HG02610 (cell line): ENCODE results near the gene EDDM3A.
A peak's percentile ranks its signal among the peaks of the same experiment; 100 is the strongest.

ENCODE experiments used
- ATAC-seq: cut with Tn5 transposase; IDR thresholded peaks from one replicate; pipeline ENCODE4 v1.9.1; 2021; ENCODE audit warnings: mild to moderate bottlenecking, moderate library complexity; ENCODE audit not compliant: unreplicated experiment

The EDDM3A gene

DNA sequence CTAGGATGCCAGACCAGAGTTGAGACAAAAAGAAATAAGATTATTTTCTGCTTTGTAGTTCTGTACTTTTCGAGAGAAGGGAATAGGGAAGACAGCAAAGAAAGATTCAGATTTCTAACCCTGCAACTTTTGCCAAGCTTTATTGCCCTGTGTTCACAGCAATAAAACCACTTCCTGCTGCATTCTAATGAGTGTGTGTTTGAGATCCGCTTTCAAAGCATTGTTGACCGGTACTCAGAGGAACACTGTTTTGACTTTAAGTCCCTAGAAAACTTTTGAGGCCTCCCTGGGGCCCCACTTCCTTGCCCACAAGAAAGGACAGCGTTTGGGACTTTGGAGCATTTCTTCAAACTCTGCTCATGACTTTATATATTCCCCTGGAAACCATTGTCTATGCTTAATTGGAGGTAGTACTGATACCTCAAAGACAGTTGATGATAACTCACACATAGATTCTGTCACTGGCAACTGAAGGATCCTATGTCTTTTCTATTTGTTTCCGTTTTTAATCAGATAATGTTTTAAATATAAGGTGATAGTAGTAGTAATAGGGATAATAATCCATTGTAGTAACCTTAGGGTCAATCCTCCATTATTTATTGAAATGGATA, 36.7 kb downstream of the EDDM3A start:
- peak; percentile 45 for ATAC-seq

GRCh38 chr14:20787025-20787424, 41.3 kb downstream of the EDDM3A start:
- ATAC-seq, result no peak

DNA sequence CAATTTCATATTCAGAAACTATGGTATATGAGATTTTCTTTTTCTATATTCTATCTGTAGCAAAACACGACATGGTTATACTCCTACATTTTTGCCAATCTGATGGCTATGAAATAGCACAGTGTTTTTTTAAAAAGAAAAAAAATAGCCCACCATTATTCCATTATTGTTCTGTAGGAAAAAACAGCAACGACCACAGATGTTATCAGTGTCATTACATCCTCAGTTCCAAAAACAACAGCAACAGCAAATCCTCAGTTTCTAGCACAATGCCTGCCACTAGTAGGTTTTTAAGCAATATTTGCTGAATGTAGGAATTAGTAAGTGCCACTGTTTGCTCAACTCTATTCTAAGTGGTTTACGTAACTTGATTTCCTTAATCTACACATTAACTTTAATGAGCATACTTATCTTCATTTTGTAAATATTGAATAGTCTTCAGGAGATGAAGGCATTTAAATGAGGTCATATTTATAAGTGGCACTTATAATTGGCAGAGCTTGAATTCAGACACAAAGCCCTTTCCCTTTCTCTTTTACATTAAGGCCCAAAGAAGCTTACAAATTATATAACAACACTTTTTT, 43.6 kb downstream of the EDDM3A start:
- no peak for ATAC-seq

DNA sequence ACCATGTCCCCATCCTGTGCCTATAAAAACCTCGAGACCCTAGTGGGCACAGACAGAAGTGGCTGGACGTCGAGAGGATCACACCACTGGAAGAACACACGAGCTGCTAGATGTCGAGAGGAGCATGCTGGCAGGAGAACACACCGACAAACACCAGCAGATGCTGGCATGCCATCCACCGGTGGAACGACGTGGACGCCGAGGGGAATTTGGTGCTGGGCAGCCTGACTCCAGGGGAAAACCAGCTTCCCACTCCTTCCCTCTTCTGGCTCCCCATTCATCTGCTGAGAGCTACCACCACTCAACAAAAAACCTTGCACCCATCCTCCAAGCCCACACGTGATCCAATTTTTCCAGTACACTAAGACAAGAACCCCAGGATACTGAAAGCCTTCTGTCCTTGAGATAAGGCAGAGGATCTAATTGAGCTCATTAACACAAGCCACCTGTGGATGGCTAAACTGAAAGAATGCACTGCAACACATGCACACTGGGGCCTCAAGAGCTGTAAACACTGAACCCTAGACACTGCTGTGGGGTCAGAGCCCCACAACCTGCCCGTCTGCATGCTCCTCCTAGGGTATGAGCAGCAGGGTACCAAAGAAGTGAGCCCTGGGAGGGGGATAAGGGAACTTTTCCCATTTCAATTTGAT, 44.9 kb downstream of the EDDM3A start:
- ATAC-seq, result no peak

GRCh38 chr14:20791187-20791586, 45.5 kb downstream of the EDDM3A start:
- no peak for ATAC-seq

DNA sequence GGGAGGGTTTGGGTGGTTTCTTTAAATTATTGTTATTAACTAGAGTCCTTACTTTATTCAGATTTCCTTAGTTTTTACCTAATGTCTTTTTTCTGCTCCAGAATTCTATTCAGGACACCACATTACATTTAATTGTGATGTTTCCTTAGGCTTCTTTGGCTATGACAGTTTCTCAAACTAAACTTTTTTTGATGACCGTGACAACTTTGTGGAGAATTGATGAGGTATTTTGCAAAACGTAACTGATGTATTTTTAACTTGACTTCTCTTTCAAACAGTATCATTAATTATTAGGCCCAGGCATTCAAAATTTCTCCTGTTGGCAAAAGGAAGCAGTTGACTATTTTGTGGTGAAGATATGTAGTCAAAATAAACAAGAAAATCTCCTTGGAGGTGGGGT, 45.9 kb downstream of the EDDM3A start:
- ATAC-seq, result no peak

DNA sequence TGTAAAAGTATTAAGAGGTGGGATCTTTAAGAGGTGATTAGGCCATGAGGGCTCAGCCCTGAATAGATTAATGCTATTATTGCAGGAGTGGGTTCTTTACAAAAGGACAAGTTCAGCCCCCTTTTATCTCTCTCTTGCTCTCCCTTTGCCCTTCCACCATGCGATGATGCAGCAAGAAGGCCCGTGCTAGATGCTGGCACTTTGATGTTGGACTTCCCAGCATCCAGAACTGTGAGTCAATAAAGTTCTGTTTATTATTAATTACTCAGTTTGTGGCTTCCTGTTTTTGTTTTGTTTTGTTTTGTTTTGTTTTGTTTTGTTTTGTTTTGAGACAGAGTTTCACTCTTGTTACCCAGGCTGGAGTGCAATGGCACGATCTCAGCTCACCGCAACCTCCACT, 46.9 kb downstream of the EDDM3A start:
- no peak for ATAC-seq

DNA sequence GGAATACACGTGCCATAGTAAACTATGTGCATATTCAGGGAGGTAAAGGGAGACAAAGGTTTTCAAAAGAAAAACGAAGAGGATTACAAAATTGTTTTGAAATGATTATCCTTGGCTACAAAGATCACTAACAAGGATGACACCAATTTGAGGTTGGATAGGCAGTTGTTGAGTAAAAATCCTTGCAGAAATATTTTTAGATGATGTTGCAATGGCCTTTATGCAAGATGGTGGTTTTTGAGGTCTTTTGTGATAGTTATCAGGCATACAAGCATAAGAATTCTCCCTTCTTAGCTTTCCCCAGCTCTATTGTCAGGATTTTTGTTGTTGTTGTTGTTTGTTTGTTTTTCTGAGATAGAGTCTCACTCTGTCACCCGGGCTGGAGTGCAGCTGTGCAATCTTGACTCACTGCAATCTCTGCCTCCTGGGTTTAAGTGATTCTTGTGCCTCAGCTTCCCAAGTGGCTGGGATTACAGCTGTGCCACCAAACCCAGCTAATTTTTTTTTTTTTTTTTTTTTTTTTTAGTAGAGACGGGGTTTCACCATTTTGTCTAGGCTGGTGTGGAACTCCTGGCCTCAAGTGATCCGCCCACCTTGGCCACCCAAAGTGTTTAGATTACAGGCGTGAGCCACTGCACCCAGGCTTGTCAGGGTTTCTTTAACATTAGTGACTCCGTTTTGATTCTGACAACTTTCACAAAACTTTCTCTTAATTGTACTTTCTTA, 49.1 kb downstream of the EDDM3A start:
- ATAC-seq, result no peak

DNA sequence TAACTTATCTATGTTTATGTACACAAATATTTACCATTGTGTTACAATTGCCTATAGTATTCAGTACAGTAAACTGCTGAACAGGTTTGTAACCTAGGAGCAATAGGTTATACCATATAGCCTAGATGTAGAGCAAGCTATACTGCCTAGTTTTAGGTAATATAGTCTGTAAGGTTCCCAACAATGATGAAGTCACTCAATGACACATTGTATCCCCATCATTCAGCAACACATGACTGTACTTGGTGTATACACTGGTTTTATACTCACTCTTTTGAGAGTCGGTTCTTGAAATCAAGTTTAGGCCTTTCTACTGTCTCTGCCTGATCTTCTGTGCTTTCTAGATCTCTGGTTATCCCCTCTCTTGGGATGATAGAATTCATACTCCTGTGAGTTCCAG, 51.5 kb downstream of the EDDM3A start:
- no peak for ATAC-seq
